Cardiac fibroblast (primary cell): Measurements from ENCODE around the gene TGFB2.
A peak's percentile ranks its signal among the peaks of the same experiment; 100 is the strongest.

ENCODE experiments used
- DNase-seq, 2 donors: peaks; one replicate each; pipeline versions ENCODE4 v3.0.0 to v3.0.0-alpha.2; 2010; ENCODE audit warnings: low read depth in 2 of 2
- H3K4me3 ChIP-seq, 2 donors: replicated peaks in 1 of 2; 1 replicate in 1 of 2; 2 replicates in 1 of 2; pipeline ENCODE4 v1.5.1; 2011; ENCODE audit warnings: low read depth in 2 of 2, low read length in 2 of 2, mild to moderate bottlenecking in 2 of 2, moderate library complexity in 1 of 2
- TF ChIP-seq, protein P1 (sequence below): IDR thresholded peaks from one replicate; pipeline ENCODE4 v1.5.1; 2011; ENCODE audit warnings: low read depth, mild to moderate bottlenecking, low read length, inconsistent platforms

Gene TGFB2

DNA sequence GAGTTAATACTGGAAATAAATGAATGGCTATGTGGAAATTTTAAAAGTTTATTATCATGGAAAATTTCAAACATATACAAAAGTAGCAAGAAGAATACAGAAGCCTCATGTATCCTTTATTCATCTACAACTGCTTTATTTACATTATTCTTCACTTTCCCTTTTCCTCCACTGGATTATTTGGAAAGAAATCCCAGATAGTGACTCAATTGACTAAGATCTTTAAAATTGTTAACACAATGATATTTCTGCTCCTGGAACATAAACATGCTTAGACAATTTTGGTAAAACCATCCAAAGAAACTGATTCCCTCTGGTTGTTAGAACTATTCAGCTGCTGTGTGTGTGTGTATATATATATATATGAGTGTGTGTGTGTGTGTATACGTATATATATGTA is 116.2 kb downstream of the TGFB2 start:
- DNase-seq, result no peak
- no peak overlapping the region for H3K4me3 ChIP-seq
- TF ChIP-seq, protein P1, sequence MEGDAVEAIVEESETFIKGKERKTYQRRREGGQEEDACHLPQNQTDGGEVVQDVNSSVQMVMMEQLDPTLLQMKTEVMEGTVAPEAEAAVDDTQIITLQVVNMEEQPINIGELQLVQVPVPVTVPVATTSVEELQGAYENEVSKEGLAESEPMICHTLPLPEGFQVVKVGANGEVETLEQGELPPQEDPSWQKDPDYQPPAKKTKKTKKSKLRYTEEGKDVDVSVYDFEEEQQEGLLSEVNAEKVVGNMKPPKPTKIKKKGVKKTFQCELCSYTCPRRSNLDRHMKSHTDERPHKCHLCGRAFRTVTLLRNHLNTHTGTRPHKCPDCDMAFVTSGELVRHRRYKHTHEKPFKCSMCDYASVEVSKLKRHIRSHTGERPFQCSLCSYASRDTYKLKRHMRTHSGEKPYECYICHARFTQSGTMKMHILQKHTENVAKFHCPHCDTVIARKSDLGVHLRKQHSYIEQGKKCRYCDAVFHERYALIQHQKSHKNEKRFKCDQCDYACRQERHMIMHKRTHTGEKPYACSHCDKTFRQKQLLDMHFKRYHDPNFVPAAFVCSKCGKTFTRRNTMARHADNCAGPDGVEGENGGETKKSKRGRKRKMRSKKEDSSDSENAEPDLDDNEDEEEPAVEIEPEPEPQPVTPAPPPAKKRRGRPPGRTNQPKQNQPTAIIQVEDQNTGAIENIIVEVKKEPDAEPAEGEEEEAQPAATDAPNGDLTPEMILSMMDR, result no peak

DNA sequence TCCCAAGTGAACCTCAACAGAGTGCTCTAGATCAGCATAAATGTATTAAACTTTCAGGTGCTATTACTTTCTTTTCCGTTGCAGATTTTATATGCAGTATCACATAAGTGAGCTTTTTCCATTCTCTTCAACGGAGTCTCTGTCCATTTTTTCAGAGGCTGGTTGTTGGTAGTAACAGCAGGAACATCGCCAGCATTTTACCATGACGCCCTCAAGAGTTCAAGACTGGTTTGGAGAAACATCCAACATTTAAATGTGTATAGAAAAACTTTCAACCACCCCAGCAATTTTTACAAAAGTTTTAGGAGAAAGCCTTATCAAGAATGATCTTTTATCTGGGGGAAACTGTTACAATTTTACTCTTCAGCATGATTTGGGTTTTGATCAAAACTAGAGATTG is 117.0 kb downstream of the TGFB2 start:
- H3K4me3 ChIP-seq, result no peak overlapping the region
- TF ChIP-seq, protein P1, result no peak
- no peak for DNase-seq

DNA sequence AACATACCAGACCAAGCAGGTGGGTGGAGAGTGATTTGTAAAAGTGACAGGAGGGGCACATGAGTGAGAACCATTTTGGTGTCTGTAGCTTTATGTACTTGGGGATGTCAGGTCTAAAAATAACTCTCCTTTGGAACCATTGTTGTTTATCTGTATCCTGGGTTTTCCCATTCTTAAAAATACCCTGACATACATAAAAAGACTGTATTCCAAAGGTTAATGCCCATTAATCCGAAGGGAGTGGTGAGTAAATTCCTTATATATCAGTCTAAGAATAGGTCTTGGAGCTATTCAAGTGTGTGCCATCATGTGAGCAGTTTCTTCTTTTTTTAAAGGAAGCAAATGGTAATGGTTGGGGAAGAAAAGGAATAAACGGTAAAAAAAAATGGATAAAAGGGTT is 117.5 kb downstream of the TGFB2 start:
- TF ChIP-seq, protein P1, result no peak

DNA sequence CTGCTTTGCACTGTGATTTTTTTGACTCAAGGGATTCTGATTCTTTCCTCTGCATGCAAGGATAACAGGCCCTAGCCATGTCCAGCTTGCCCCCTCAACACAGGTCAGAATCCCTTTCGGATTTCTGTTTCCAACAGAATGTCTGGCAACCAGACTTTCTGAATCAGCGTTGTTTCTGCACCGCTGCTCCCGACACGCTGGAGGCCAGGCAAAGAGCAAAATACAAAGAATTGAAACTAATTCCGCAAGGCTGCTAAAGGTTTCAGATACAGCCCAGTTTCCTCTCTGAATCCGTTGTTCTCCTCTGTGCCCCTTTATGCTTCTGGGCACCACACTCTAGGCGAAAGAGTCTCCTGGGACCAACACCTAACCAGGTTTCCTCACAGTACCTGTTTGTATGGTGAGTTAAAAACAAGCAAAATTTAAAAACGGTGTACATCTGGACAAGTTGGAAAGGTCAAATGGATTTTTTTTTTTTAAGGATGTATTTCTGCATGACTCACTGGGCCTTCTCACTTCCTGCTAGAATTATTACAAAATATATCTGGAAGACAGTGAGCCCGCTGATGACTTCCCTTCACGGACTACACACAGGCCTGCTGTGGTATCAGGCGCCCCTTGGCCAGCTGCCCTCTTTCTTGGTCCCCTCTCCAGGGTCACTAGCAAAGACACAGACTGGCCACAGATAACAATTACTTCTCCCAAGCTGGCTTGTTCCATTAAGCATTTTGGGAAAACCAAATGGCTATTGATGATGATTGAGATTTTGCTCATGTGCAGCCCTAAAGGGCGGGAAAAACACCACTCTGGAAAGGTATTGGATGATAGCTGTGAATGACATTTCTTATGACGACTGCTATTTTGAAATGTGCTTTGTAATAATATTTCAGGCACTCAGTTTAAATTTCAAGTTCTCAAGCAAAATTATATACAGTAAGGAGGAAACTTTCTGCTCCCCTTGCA is 118.3 kb downstream of the TGFB2 start:
- TF ChIP-seq, protein P1, result no peak
- H3K4me3 ChIP-seq, result peak overlapping the region in 1 of 2 donors; percentile 35
- DNase-seq, result peak; percentile 73 to 91

More for the DNA sequence above, 117.5 kb downstream of the TGFB2 start:
- DNase-seq, result peak in 1 of 2 donors; percentile 26
- H3K4me3 ChIP-seq, result no peak overlapping the region

DNA sequence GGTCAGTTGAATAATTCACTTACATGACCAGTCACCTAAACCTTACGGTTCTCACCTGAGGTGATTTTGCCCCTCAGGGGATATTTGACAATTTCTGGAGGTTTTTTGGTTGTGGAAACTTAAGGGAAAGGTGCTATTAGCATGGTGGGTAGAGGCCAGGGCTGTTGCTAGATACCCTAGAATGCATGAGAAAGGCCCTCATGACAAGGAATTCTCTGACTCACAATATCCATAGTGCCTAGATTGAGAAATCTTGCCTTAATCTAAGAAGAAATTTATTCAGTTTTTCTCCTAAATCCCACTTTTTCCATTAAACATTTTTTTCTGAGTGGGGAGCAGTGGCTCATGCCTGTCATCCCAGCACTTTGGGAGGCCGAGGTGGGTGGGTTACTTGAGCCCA is 119.7 kb downstream of the TGFB2 start:
- H3K4me3 ChIP-seq, result no peak overlapping the region
- TF ChIP-seq, protein P1, result no peak
- peak in 1 of 2 donors; percentile 57 for DNase-seq

DNA sequence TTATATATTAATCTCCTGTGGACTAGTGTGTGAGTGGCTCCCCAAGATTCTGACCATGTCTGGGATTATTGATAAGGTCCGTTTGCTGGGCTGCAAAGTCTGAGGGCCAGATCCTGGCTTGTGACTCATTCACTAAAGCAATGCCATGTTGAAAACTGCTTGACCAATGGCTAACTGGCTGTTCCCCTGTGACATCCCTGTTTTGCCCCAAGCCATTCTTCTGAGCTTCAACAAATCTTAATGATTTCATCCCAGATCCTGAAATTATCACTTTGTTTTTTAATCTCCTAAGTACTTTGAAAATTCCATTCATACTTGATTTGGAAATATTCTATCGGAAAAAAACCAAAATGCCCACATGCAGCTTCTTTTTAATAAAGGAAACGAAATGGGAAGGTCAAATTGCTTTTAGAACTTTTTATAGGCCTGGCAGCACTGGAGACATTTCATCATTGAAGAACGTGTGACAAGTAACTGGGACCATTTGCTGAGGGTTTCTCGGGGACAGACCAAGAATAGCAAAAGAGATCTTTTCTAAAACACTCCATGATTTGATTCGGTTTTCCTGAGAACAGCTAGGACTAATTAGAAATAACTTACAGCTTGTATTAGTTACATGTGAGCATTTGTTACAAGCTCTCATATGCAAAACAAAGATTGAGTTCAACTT is 121.3 kb downstream of the TGFB2 start:
- DNase-seq, result no peak
- TF ChIP-seq, protein P1, result no peak
- no peak overlapping the region for H3K4me3 ChIP-seq
